ENCODE results near the gene ATXN2.
"Not testable (repeated sequence)": the region's sequence is repeated elsewhere in the genome, so short reads cannot be mapped to it uniquely, and the experiment has no call there.

Gene ATXN2

GRCh38 chr12:111600205-111600642 is 1.1 kb upstream of the ATXN2 start:
- no peak for DNase-seq

DNA sequence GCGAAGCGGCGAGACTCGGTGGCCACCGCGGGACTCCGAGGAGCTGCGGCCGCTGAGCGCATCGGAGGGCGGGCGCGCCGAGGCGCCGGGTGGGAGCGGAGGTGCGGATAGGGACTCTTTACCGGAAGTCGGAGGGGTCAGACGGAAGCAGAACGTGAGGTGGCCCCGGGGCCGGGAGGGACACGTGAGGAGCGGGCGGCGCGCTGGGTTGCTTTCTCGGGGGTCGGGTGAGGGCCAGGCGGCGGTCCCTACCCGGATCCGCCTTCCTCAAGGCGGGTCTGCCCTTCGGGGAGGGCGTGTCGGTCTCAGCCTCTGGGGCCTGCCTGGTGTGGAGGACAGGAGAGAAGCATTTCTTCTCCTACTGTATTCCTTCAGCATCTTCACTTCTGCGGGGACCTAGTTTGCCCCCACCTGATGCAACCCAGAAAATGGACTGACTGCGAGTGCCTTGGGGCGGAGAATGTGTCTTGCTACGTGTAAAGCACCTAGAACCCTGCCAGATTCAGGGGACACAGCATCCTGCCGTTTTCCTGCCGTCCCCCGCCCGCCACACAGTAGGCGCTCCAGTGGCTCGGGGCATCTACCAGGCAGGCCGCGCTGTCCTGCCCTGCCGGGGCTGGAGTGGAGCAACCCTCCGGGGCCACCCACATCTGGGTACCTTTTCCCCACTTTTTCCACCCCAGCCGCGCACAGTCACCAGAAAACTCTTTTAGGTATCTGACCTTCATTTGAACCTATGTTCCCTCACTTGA is 514 bp upstream of the ATXN2 start:
- peak; percentile 86 for DNase-seq

GRCh38 chr12:111597831-111598636 is 1.1 kb downstream of the ATXN2 start:
- no peak for DNase-seq

- DNase-seq, result no peak
Observed at GRCh38 chr12:111596985-111597830, 1.9 kb downstream of the ATXN2 start.

- not testable (repeated sequence) for DNase-seq
Observed at GRCh38 chr12:111595341-111595835, 3.7 kb downstream of the ATXN2 start.

GRCh38 chr12:111591399-111592010 is 7.6 kb downstream of the ATXN2 start:
- not testable (repeated sequence) for DNase-seq

GRCh38 chr12:111590552-111590951 is 8.6 kb downstream of the ATXN2 start:
- no peak for DNase-seq

DNA sequence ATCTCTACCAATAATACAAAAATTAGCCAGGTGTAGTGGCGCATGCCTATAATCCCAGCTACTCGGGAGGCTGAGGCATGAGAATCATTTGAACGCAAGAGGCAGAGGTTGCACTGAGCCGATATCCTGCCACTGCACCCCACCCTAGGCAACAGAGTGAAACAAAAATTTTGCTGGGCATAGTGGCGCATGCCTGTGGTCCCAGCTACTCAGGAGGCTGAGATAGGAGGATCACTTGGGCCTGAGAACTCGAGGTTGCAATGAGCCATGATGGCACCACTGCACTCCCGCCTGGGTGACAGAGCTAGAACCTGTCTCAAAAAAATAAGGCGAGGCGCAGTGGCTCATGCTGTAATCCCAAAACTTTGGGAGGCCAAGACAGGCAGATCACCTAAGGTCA is 9.5 kb downstream of the ATXN2 start:
- no peak for DNase-seq

- no peak for DNase-seq
Observed at GRCh38 chr12:111588010-111588409, 11.1 kb downstream of the ATXN2 start.

GRCh38 chr12:111586986-111587385 is 12.1 kb downstream of the ATXN2 start:
- no peak for DNase-seq

GRCh38 chr12:111585690-111586089 is 13.4 kb downstream of the ATXN2 start:
- DNase-seq, result no peak

GRCh38 chr12:111584959-111585358 is 14.2 kb downstream of the ATXN2 start:
- no peak for DNase-seq

DNA sequence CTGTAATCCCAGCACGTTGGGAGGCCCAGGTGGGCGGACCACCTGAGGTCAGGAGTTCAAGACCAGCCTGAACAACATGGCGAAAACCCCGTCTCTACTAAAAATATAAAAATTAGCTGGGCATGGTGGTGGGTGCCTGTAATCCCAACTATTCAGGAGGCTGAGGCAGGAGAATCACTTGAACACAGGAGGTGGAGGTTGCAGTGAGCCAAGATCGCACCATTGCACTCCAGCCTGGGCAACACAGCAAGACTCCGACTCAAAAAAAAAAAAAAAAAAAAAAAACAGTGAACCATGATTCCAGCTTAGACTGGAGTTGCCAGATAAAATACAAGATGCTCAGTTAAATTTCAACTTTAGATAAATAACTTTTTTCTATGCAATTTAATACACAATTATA is 15.6 kb downstream of the ATXN2 start:
- not testable (repeated sequence) for DNase-seq

DNA sequence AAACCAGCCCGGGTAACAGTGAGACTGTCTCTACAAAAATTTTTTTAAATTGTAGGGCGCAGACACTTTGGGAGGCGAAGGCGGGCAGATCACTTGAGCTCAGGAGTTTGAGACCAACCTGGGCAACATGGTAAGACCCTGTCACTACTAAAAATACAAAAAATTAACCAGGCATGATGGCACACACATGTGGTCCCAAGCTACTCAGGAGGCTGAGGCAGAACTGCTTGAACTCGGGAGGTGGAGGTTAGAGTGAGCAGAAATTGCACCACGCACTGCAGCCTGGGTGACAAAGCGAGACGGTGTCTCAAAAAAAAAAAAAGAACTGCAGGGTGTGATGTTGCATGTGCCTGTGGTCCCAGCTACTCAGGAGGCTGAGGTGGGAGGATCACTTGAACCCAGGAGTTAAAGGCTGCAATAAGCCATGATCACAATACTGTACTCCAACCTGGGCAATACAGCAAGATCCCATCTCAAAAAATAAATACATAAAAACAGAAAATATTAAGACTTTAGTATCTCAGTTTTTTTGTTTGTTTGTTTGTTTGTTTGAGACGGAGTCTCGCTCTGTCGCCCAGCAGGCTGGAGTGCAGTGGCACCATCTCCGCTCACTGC is 16.9 kb downstream of the ATXN2 start:
- no peak for DNase-seq

DNA sequence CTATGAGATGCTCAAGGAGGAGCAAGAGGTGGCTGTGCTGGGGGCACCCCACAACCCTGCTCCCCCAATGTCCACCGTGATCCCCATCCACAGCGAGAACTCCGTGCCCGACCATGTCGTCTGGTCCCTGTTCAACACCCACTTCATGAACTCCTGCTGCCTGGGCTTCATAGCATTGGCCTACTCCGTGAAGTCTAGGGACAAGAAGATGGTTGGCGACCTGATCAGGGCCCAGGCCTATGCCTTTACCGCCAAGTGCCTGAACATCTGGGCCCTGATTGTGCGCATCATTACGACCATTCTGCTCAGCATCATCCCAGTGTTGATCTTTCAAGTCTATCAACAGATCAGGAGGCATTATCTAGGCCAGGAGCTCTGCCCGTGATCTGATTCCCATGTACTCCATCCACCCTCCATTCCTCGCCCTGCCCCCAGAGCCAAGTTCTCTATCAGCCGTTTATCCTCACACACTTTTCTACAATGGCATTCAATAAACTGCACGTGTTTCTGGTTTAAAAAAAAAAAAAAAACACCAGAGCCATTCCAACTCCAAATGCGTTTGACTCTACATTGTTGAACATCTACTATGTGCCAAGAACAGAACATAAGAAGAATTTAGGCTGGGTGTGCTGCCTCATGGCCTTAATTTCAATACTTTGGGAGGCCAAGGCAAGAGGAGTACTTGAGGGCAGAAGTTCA is 17.5 kb downstream of the ATXN2 start:
- DNase-seq, result no peak

GRCh38 chr12:111580737-111581136 is 18.4 kb downstream of the ATXN2 start:
- no peak for DNase-seq

- no peak for DNase-seq
Observed at GRCh38 chr12:111580119-111580425, 19.0 kb downstream of the ATXN2 start.

- no peak for DNase-seq
Observed at GRCh38 chr12:111578971-111579340, 20.2 kb downstream of the ATXN2 start.

DNA sequence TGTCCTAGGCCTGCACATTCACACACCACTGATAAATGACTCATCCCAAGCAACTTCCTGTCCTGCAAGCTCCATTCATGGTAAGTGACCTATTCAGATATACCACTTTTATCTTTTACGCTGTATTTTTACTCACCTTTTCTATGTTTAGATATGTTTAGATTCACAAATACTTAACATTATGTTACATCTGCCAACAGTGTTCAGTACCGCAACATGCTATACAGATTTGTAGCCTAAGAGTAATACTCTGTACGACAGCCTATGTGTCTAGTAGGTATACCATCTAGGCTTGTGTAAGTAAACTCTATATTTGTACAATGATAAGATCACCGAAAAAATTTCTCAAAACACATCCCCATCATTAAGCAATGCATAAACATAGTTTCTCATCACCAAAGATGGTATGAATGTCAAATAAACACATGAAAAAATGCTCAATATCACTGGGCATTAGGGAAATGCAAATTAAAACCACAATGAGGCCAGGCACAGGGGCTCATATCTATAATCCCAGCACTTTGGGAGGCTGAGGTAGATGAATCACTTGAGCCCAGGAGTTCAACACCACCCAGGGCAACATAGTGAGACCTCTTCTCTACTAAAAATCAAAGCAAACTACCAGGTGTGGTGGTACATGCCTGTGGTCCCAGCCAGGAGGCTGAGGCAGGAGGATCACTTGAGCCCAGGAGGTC is 20.7 kb downstream of the ATXN2 start:
- no peak for DNase-seq

GRCh38 chr12:111574797-111575443 is 24.2 kb downstream of the ATXN2 start:
- DNase-seq, result no peak

- no peak for DNase-seq
Observed at GRCh38 chr12:111573476-111573875, 25.6 kb downstream of the ATXN2 start.

All from CD4-positive, alpha-beta T cell treated with Interleukin-4 for 4 hours (primary cell).